HUES48 (cell line): ENCODE data around the gene ZFYVE1.
"Not testable (repeated sequence)": the region's sequence is repeated elsewhere in the genome, so short reads cannot be mapped to it uniquely, and the experiment has no call there.

Experiments used
- H3K27ac ChIP-seq: one replicate; pipeline ENCODE4 v1.7.0; 2013; ENCODE audit warnings: low read depth, low read length, inconsistent platforms
- H3K27me3 ChIP-seq: 2 replicates; pipeline ENCODE4 v1.6.1; 2013; ENCODE audit warnings: mild to moderate bottlenecking, low read length; ENCODE audit not compliant: control insufficient read depth, insufficient read depth
- H3K36me3 ChIP-seq: 2 replicates; pipeline ENCODE4 v1.6.1; 2013; ENCODE audit warnings: low read length; ENCODE audit not compliant: control insufficient read depth, insufficient read depth
- H3K4me1 ChIP-seq: 2 replicates; pipeline ENCODE4 v1.6.1; 2013; ENCODE audit warnings: mild to moderate bottlenecking, low read length; ENCODE audit not compliant: control insufficient read depth, insufficient read depth
- H3K4me3 ChIP-seq: 2 replicates; pipeline ENCODE4 v1.5.1; 2013; ENCODE audit warnings: mild to moderate bottlenecking, low read depth, low read length
- H3K9ac ChIP-seq: 2 replicates; pipeline ENCODE4 v1.6.1; 2013; ENCODE audit warnings: mild to moderate bottlenecking, low read depth, low read length, moderate library complexity
- H3K9me3 ChIP-seq: 2 replicates; pipeline ENCODE4 v1.6.1; 2013; ENCODE audit warnings: low read length; ENCODE audit not compliant: control insufficient read depth, insufficient read depth

Gene ZFYVE1

GRCh38 chr14:73026845-73027542 is at the start of gene ZFYVE1:
ZFYVE1 (minus strand) TSS chr14:73027106; CDS start chr14:73024508, 2,598 bp downstream.
- H3K36me3 ChIP-seq = peaks cover 21% of the 10 kb centered on the region
- peak within 1 kb of the TSS; percentile 74 for H3K4me3 ChIP-seq
- H3K9me3 ChIP-seq = no peaks in the 10 kb centered on the region
- no peaks in the 10 kb centered on the region for H3K27me3 ChIP-seq
- peak within 1 kb of the TSS; percentile 11; the same call in 1 of the 2 replicates for H3K9ac ChIP-seq
- peak within 1 kb of the TSS; percentile 74 for H3K27ac ChIP-seq
- peaks cover 7% of the 10 kb centered on the region for H3K4me1 ChIP-seq

GRCh38 chr14:73069585-73069984 is 42.7 kb upstream of the ZFYVE1 start:
- no peaks in the 10 kb centered on the region for H3K27me3 ChIP-seq
- no peak overlapping the region for H3K9ac ChIP-seq
- no peak overlapping the region for H3K27ac ChIP-seq
- no peaks in the 10 kb centered on the region for H3K9me3 ChIP-seq
- peaks cover 7% of the 10 kb centered on the region; the same call in 1 of the 2 replicates for H3K4me1 ChIP-seq
- H3K4me3 ChIP-seq = no peak overlapping the region
- peaks cover 63% of the 10 kb centered on the region for H3K36me3 ChIP-seq

- Histone ChIP-seq H3K27ac (peak overlapping the region; percentile 99), H3K4me1 (peaks cover 10% of the 10 kb centered on the region), H3K27me3 (no peaks in the 10 kb centered on the region), H3K9ac (peak overlapping the region; percentile 99), H3K36me3 (peaks cover 32% of the 10 kb centered on the region), H3K9me3 (no peaks in the 10 kb centered on the region), H3K4me3 (peak overlapping the region; percentile 97)
Measured at GRCh38 chr14:73058922-73059673, 32.2 kb upstream of the ZFYVE1 start.

GRCh38 chr14:73058224-73058921 is 31.5 kb upstream of the ZFYVE1 start, which contains the start of gene RBM25:
RBM25 (plus strand) TSS chr14:73058534; CDS start chr14:73071642, 13,108 bp downstream.
- Histone ChIP-seq H3K4me1 (peaks cover 10% of the 10 kb centered on the region), H3K4me3 (peak within 1 kb of the TSS; percentile 97), H3K36me3 (peaks cover 25% of the 10 kb centered on the region), H3K27ac (peak within 1 kb of the TSS; percentile 99), H3K9ac (peak within 1 kb of the TSS; percentile 99), H3K9me3 (no peaks in the 10 kb centered on the region), H3K27me3 (no peaks in the 10 kb centered on the region)

GRCh38 chr14:73057944-73058223 is 31.0 kb upstream of the ZFYVE1 start:
- Histone ChIP-seq H3K4me1 (peaks cover 10% of the 10 kb centered on the region), H3K9me3 (no peaks in the 10 kb centered on the region), H3K36me3 (peaks cover 22% of the 10 kb centered on the region), H3K27me3 (no peaks in the 10 kb centered on the region), H3K9ac (peak overlapping the region; percentile 99), H3K4me3 (peak overlapping the region; percentile 97), H3K27ac (peak overlapping the region; percentile 99)

- no peaks in the 10 kb centered on the region for H3K27me3 ChIP-seq
- H3K9me3 ChIP-seq = no peaks in the 10 kb centered on the region
- H3K4me1 ChIP-seq = peaks cover 5% of the 10 kb centered on the region; the same call in 1 of the 2 replicates
- no peak overlapping the region for H3K27ac ChIP-seq
- peaks cover 1% of the 10 kb centered on the region; the same call in 1 of the 2 replicates for H3K36me3 ChIP-seq
- H3K9ac ChIP-seq = no peak overlapping the region
- H3K4me3 ChIP-seq = no peak overlapping the region
Measured at GRCh38 chr14:73055251-73055650, 28.3 kb upstream of the ZFYVE1 start.

GRCh38 chr14:73049428-73049827 is 22.5 kb upstream of the ZFYVE1 start:
- Histone ChIP-seq H3K4me3 (no peak overlapping the region), H3K4me1 (no peaks in the 10 kb centered on the region), H3K9ac (no peak overlapping the region), H3K27ac (no peak overlapping the region), H3K9me3 (no peaks in the 10 kb centered on the region), H3K36me3 (no peaks in the 10 kb centered on the region), H3K27me3 (no peaks in the 10 kb centered on the region)

GRCh38 chr14:73047808-73048207 is 20.9 kb upstream of the ZFYVE1 start:
- Histone ChIP-seq H3K27me3 (no peaks in the 10 kb centered on the region), H3K4me3 (no peak overlapping the region), H3K9me3 (no peaks in the 10 kb centered on the region), H3K4me1 (no peaks in the 10 kb centered on the region), H3K27ac (no peak overlapping the region), H3K36me3 (no peaks in the 10 kb centered on the region), H3K9ac (no peak overlapping the region)

- not testable (repeated sequence) for H3K4me1 ChIP-seq, H3K27ac ChIP-seq, H3K9me3 ChIP-seq, H3K27me3 ChIP-seq, H3K36me3 ChIP-seq, H3K9ac ChIP-seq, H3K4me3 ChIP-seq
Measured at GRCh38 chr14:73036706-73037450, 10.0 kb upstream of the ZFYVE1 start.

- no peaks in the 10 kb centered on the region for H3K27me3 ChIP-seq
- peaks cover 7% of the 10 kb centered on the region for H3K4me1 ChIP-seq
- peaks cover 14% of the 10 kb centered on the region for H3K36me3 ChIP-seq
- no peaks in the 10 kb centered on the region for H3K9me3 ChIP-seq
- H3K4me3 ChIP-seq = no peak overlapping the region
- no peak overlapping the region; the same call in 1 of the 2 replicates for H3K9ac ChIP-seq
- peak overlapping the region; percentile 43 for H3K27ac ChIP-seq
Measured at GRCh38 chr14:73027984-73028383, 1.1 kb upstream of the ZFYVE1 start.
